Stimulated activated CD4-positive, alpha-beta T cell treated with anti-CD3 and anti-CD28 coated beads, Interleukin-12 subunit alpha, Interleukin-12 subunit beta, amount 100 ng/mL, for 24 hours (primary cell): Measurements from ENCODE around the gene UNC5C.
"Not testable (repeated sequence)": the region's sequence is repeated elsewhere in the genome, so short reads cannot be mapped to it uniquely, and the experiment has no call there.

Source experiments
- DNase-seq, 2 experiments: peaks; one replicate each; pipeline ENCODE4 v3.0.0-alpha.2; 2020; ENCODE audit warnings: low read depth in 2 of 2

The UNC5C gene

DNA sequence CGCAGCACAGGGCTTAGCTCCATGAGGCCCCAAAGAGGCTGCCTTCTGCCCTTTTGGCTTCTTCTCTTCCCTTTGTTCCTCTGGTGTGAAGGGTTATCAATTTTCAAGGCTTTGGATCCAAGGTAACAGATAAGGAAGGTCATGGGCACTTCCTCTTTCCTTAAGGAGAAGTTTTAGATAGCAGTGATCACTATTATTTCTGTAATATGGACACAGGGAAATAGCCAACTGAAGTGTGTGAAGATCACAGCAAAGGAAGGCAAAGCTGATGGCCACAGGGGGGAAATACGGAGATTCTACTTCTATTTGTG is 366.8 kb downstream of the UNC5C start:
- no peak for DNase-seq

DNA sequence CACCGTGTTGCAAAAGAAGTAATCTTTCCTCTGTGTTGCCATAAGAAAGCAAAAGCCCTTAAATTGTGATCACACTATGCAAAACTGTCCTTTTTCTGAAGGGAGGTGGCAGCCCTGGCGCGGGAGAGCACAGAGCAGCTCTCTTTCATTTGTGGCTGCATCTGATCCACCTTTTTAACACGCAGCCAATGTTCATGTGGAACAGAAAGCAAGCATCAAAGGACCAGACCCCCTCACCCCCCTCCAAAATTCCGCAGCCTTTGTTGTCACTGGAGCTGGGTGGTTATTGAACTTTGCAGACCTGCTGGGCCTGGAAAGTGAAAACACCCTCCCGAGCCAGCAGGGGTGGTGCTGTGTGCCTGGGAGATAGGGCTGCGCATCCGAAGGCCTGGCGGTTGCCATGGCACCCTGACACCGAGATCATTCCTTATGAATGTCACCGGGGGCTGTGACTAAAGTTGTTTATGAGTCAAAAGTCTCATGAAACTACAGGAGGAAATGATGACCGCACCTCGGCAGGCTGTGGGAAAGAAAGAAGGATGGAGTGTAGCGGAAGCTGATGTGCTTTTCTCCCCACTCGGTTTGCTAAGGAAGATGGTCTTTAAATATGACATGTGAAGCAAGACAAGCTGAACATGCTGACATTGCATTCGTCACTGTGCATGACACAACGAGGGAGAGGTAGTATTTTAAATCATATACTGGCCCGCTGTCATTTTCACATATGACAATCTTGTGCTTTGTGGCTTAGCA is 367.4 kb downstream of the UNC5C start:
- DNase-seq: no peak

- no peak for DNase-seq
Measured at GRCh38 chr4:95180531-95181242, 368.1 kb downstream of the UNC5C start.

GRCh38 chr4:95178938-95179337 is 369.8 kb downstream of the UNC5C start:
- DNase-seq: no peak

- DNase-seq: not testable (repeated sequence)
Measured at GRCh38 chr4:95171377-95171776, 377.4 kb downstream of the UNC5C start.

- DNase-seq: no peak
Measured at GRCh38 chr4:95170176-95170575, 378.6 kb downstream of the UNC5C start.

GRCh38 chr4:95167805-95168204 is 381.0 kb downstream of the UNC5C start:
- DNase-seq: no peak

DNA sequence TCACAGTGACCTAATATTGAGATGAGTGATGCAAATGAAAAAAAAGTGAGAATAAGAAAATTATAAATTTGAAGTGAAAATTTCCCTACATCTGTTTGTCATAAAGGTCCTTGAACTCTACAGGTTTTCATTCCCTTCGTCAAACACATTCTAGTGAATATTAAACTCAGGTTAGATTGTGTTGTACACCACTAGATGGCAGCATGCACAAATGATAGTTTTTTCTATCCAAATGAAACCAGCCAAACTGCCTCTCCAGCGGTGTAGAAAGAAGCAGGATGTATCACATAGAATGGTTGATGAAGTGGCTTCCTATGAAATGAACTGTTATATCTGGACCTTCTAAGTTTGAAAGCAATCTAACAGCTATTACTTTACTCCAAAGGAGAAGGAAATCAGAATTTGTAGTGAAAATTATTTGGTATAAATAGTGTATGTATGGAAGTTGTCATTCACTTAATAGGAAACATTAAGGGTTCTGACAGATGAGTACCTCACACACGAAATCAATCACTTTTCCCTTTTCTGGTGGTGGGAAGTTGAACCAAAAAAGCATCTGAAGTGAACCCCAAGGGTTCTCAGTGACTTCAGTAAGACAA is 382.7 kb downstream of the UNC5C start:
- DNase-seq: no peak

DNA sequence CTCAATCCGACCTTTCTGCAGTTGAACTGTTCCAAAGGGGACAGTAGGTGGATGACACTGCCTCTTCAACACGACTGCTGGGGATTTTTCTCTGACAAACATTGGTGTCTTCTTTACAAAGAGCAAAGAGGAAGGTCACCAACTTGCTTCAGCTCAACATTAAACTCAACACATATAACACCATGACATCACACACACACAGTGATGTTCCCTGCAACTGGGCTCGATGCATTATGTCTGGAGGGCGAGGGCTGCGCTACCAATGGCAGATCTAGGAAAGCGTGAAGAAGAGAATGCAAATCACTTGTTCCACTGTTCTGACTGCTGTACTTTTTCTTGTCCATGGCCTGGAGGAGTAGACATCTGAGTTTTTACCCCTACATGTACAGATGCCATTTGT is 385.9 kb downstream of the UNC5C start:
- no peak for DNase-seq

DNA sequence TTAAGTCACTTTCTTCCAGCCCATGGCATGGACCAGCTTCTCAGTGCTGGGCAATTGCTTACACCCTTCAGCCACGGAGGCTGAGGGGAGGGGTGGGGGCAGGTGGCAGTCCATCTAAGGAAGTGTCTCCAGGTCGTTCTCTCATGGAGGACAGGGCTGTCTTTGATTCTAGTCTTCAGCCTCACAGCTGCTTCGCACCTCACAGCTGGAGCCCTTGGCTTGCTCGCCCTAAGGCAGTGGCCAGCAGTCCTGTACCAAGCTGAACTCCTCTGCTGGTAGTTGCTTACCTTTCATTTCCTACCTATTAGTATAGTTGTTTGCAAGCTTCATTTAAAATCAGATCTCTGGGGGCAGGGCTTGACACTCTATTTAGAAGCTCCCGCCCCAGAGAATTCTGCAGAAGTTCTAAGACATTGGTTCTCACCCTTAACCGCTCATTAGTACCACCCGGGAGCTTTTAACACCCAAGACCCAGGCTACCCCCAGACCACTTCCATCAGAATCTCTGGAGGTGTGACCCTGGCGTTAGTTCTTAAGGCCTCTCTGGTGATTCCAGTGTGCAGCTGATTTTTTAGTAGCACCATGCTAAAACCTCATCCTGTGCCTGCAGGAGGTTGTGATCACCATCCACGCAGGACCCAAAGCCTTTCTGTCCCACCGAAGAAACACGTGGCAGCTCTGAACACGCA is 386.8 kb downstream of the UNC5C start:
- DNase-seq: no peak

GRCh38 chr4:95159384-95159783 is 389.4 kb downstream of the UNC5C start:
- DNase-seq: no peak

GRCh38 chr4:95158626-95159025 is 390.1 kb downstream of the UNC5C start:
- DNase-seq: no peak

DNA sequence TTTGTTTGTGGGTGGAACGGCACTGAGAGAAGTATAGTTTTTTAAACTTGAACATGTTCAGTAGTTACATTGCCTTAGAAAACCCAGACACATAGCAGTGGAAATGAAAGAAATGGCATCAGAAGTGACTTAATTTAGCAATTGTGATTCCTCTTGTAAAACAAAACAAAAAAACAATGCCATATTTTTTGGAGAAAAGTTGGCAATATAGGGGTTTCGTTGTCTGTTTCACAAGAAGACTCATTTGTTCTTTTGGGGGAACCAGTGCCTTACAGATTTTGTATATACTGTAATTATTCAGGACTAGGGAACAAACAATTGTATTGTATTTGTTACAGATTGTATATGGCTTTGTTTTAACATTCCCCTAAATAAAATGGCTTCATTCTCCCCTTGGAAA is 390.7 kb downstream of the UNC5C start:
- DNase-seq: no peak

GRCh38 chr4:95157596-95157995 is 391.2 kb downstream of the UNC5C start:
- no peak for DNase-seq

DNA sequence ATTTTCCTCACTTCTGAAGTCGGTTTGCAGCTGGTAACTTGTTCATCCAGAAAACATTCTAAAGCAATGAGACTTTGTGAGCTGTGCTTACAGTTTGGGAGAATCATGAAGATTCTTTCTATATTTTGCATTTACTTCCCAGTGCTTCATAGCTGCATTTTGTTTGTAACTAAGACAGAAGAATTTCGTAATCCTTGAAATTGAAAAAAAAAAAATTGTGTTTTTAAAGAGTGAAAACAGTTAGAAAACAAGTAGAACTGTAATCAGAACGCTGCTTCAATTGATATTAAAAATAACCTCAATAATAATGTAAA is 392.4 kb downstream of the UNC5C start:
- no peak for DNase-seq

- no peak for DNase-seq
Measured at GRCh38 chr4:95155759-95156451, 392.9 kb downstream of the UNC5C start.

DNA sequence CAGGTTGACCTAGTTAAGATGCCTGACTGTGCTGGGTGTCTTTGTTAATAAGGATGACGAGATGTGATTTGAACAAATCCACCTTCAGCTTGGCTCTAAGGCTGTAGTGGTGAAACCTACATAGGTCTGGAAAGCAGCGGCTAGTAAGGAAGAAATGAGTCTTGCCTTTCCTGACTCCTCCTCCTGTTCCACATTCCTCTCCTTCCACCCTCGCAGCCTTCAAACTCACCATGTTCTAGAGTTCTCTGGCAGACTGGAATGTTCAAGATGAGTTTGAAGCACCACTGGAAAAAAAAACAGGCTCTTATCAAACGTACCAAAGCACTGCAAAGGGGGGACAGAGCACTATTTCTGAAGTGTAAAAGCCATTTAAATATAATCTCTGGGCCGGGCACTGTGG is 395.6 kb downstream of the UNC5C start:
- no peak for DNase-seq

- DNase-seq: no peak
Measured at GRCh38 chr4:95151255-95151654, 397.5 kb downstream of the UNC5C start.

DNA sequence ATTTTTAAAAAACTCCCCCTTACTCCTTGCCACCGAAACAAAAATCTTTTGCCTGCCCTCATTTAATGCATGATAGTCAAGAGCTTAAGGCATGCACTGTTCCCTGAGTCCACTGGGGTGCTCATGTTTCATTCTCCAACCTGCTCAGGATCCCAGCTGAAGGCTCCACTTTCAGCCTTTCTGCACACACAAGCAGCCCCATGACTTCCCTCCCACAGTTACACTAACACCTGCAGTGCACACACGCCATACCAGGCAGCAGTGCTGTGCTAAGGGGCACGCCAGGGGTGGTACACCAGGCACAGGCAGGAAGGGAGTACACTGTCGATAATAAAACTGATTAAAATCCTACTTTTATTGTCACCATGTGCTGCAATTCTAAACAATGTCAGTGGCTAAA is 405.8 kb downstream of the UNC5C start:
- no peak for DNase-seq

- DNase-seq: no peak
Measured at GRCh38 chr4:95141361-95141760, 407.4 kb downstream of the UNC5C start.

GRCh38 chr4:95139424-95139823 is 409.3 kb downstream of the UNC5C start:
- DNase-seq: not testable (repeated sequence)

DNA sequence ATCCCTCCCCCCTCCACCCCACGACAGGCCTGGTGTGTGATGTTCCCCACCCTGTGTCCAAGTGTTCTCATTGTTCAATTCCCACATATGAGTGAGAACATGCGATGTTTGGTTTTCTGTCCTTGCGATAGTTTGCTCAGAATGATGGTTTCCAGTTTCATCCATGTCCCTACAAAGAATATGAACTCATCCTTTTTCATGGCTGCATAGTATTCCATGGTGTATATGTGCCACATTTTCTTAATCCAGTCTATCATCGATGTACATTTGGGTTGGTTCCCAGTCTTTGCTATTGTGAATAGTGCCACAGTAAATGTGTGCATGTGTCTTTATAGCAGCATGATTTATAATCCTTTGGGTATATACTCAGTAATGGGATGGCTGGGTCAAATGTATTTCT is 414.8 kb downstream of the UNC5C start:
- DNase-seq: not testable (repeated sequence)
